GM19438 (cell line): ENCODE data around the gene TMEM91.
"Not testable (repeated sequence)": the region's sequence is repeated elsewhere in the genome, so short reads cannot be mapped to it uniquely, and the experiment has no call there.

Experiments used
- ATAC-seq: cut with Tn5 transposase; IDR thresholded peaks from one replicate; pipeline ENCODE4 v1.9.1; 2021; ENCODE audit warnings: low read depth; ENCODE audit not compliant: unreplicated experiment

Gene TMEM91

GRCh38 chr19:41376241-41376997 lies at the start of gene TMEM91:
Gene TMEM91, plus strand, starts transcription at chr19:41376533. Its CDS starts 1,777 bp downstream, at chr19:41378310.
- no peak for ATAC-seq

GRCh38 chr19:41327076-41327575 lies 49.2 kb upstream of the TMEM91 start:
- no peak for ATAC-seq

- peak; percentile 46 for ATAC-seq
Measured at GRCh38 chr19:41327576-41328156, 48.7 kb upstream of the TMEM91 start.

GRCh38 chr19:41328157-41328841 lies 48.0 kb upstream of the TMEM91 start:
- ATAC-seq = peak; percentile 11

- ATAC-seq = no peak
Measured at GRCh38 chr19:41328842-41329225, 47.5 kb upstream of the TMEM91 start.

- ATAC-seq = no peak
Measured at GRCh38 chr19:41330481-41330880, 45.9 kb upstream of the TMEM91 start.

- ATAC-seq = no peak
Measured at GRCh38 chr19:41330946-41331678, 45.2 kb upstream of the TMEM91 start.

GRCh38 chr19:41332000-41332399 lies 44.3 kb upstream of the TMEM91 start:
- ATAC-seq = no peak

GRCh38 chr19:41332468-41332867 lies 43.9 kb upstream of the TMEM91 start:
- no peak for ATAC-seq

- ATAC-seq = no peak
Measured at GRCh38 chr19:41334793-41335192, 41.5 kb upstream of the TMEM91 start.

- no peak for ATAC-seq
Measured at GRCh38 chr19:41335467-41335866, 40.9 kb upstream of the TMEM91 start.

GRCh38 chr19:41339936-41340335 lies 36.4 kb upstream of the TMEM91 start:
- ATAC-seq = no peak

GRCh38 chr19:41341669-41342490 lies 34.5 kb upstream of the TMEM91 start:
- ATAC-seq = no peak

- no peak for ATAC-seq
Measured at GRCh38 chr19:41344162-41344561, 32.2 kb upstream of the TMEM91 start.

GRCh38 chr19:41346916-41347315 lies 29.4 kb upstream of the TMEM91 start:
- ATAC-seq = not testable (repeated sequence)

- peak; percentile 1 for ATAC-seq
Measured at GRCh38 chr19:41350735-41351338, 25.5 kb upstream of the TMEM91 start.

- peak; percentile 42 for ATAC-seq
Measured at GRCh38 chr19:41351339-41352245, 24.7 kb upstream of the TMEM91 start.

- ATAC-seq = no peak
Measured at GRCh38 chr19:41352279-41352608, 24.1 kb upstream of the TMEM91 start.
